HG03342 (cell line): Measurements from ENCODE around the gene ZNF407.
"Not testable (repeated sequence)": the region's sequence is repeated elsewhere in the genome, so short reads cannot be mapped to it uniquely, and the experiment has no call there.

ENCODE experiments used
- ATAC-seq: cut with Tn5 transposase; IDR thresholded peaks from one replicate; pipeline ENCODE4 v1.9.1; 2021; ENCODE audit warnings: mild to moderate bottlenecking, moderate library complexity; ENCODE audit not compliant: unreplicated experiment

The ZNF407 gene

GRCh38 chr18:75085676-75086075 lies 488.0 kb downstream of the ZNF407 start:
- ATAC-seq, result not testable (repeated sequence)

- no peak for ATAC-seq
Observed at GRCh38 chr18:75086494-75087034, 488.9 kb downstream of the ZNF407 start.

GRCh38 chr18:75087119-75088020 lies 489.7 kb downstream of the ZNF407 start:
- no peak for ATAC-seq

GRCh38 chr18:75088021-75088506 lies 490.4 kb downstream of the ZNF407 start:
- ATAC-seq, result no peak

GRCh38 chr18:75088622-75089211 lies 491.0 kb downstream of the ZNF407 start:
- no peak for ATAC-seq

- no peak for ATAC-seq
Observed at GRCh38 chr18:75089748-75090327, 492.2 kb downstream of the ZNF407 start.

- ATAC-seq, result no peak
Observed at GRCh38 chr18:75090336-75090735, 492.7 kb downstream of the ZNF407 start.

GRCh38 chr18:75097491-75098225 lies 500.0 kb downstream of the ZNF407 start:
- no peak for ATAC-seq

- no peak for ATAC-seq
Observed at GRCh38 chr18:75100832-75101630, 503.4 kb downstream of the ZNF407 start.

- no peak for ATAC-seq
Observed at GRCh38 chr18:75101916-75102315, 504.2 kb downstream of the ZNF407 start.

GRCh38 chr18:75104029-75104428 lies 506.4 kb downstream of the ZNF407 start:
- ATAC-seq, result not testable (repeated sequence)

GRCh38 chr18:75104483-75104882 lies 506.8 kb downstream of the ZNF407 start:
- ATAC-seq, result no peak

GRCh38 chr18:75105551-75106254 lies 508.0 kb downstream of the ZNF407 start:
- ATAC-seq, result no peak

GRCh38 chr18:75106746-75107145 lies 509.1 kb downstream of the ZNF407 start:
- ATAC-seq, result no peak

- ATAC-seq, result no peak
Observed at GRCh38 chr18:75107196-75107930, 509.7 kb downstream of the ZNF407 start.

GRCh38 chr18:75107931-75108276 lies 510.2 kb downstream of the ZNF407 start:
- ATAC-seq, result no peak

GRCh38 chr18:75108579-75109318 lies 511.1 kb downstream of the ZNF407 start:
- no peak for ATAC-seq

GRCh38 chr18:75109319-75109691 lies 511.6 kb downstream of the ZNF407 start:
- no peak for ATAC-seq
